Measurements from ENCODE around the gene CPED1. TPM values are rescaled to one million over a fixed set of nuclear protein-coding genes. Genes with fewer than 3 reads are reported as not detected.

The CPED1 gene
- total RNA-seq, 2 donors from 2014 or later: 4.0 to 15.9 TPM

DNA sequence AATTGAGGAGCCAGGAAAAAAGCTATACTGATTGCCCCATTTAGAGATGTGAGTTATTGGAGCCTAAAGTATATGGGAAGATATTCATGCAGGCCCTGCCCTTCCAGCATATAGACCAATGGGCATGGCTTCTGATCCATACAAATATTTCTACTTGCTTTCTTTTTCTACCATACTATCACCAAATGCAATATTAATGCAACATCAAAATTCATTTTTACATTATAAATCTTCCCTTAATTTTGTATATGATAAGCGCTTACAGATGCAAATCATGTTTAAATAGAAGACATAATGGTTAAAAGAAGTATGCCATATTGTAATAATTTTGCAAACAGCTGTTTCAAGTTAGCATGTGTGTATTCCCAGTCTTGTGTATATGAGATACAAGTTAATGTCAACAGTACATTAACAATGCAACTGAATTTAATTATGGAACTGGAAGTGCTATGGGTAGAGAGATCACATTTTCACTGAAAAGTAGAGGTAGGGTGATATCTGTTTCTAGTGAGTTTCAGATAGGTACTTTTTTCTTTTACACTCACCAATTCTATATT lies 315.7 kb downstream of the CPED1 start:
- Histone ChIP-seq H3K27me3 (no peaks in the 10 kb centered on the region), H3K9me3 (no peaks in the 10 kb centered on the region), H3K9ac (ENCODE audit: low read depth in 2 of 2, low read length in 2 of 2) (no peak overlapping the region), H3K36me3 (no peaks in the 10 kb centered on the region), H3K4me1 (no peaks in the 10 kb centered on the region), H3K4me3 (no peak overlapping the region), H3K27ac (no peak overlapping the region)
- no peak for DNase-seq
- intact Hi-C loops (cut with DNase I): no loop called here
- TF ChIP-seq, protein P1, sequence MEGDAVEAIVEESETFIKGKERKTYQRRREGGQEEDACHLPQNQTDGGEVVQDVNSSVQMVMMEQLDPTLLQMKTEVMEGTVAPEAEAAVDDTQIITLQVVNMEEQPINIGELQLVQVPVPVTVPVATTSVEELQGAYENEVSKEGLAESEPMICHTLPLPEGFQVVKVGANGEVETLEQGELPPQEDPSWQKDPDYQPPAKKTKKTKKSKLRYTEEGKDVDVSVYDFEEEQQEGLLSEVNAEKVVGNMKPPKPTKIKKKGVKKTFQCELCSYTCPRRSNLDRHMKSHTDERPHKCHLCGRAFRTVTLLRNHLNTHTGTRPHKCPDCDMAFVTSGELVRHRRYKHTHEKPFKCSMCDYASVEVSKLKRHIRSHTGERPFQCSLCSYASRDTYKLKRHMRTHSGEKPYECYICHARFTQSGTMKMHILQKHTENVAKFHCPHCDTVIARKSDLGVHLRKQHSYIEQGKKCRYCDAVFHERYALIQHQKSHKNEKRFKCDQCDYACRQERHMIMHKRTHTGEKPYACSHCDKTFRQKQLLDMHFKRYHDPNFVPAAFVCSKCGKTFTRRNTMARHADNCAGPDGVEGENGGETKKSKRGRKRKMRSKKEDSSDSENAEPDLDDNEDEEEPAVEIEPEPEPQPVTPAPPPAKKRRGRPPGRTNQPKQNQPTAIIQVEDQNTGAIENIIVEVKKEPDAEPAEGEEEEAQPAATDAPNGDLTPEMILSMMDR (IDR thresholded peaks at IDR 0.05): no peak

DNA sequence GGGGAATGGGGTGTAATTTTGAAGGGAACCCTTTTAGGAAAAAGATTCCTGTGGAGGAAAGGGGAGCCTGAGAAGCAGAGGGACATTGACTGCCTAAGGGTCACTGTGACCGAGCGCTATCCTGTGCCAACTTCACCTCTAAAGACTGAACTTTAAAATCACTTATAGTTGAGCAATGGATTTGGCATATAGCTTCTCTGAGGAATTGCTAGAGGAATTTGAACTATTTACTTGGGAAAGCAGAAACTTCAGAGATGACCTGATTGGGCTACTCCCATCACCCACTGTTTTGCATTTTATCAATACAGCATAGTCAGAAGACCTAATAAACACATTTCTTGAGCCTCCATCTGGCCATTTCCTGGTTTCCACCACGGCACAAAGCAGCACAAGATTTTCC lies 316.6 kb downstream of the CPED1 start:
- no peak overlapping the region for H3K9ac ChIP-seq (ENCODE audit: low read depth in 2 of 2, low read length in 2 of 2)
- no peaks in the 10 kb centered on the region for H3K4me1 ChIP-seq
- TF ChIP-seq, protein P1 (IDR thresholded peaks at IDR 0.05): no peak
- H3K27ac ChIP-seq: no peak overlapping the region
- intact Hi-C loops (cut with DNase I): no loop called here
- H3K36me3 ChIP-seq: no peaks in the 10 kb centered on the region
- H3K4me3 ChIP-seq: no peak overlapping the region
- DNase-seq: no peak
- H3K27me3 ChIP-seq: no peaks in the 10 kb centered on the region
- H3K9me3 ChIP-seq: no peaks in the 10 kb centered on the region

DNA sequence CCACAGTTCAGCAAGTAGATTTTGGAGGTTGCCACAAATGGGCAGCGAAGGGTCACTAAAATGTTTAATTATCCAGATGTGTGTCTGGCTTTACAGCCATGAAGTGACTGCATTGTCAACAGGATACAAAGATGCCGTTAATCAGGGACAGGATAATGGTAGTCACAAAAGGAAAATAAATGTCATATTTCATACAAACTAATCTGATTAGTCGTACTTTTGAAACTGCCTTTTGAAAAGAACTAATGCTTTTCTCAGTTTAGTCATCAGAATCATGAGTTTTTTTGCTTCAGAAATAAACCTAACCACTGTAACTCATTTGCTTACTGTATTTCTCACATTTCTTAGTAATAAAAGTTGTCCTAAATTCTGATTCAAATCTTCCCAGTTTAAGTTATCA lies 318.1 kb downstream of the CPED1 start:
- no peak for DNase-seq
- intact Hi-C loops (cut with DNase I): no loop called here
- Histone ChIP-seq H3K36me3 (no peaks in the 10 kb centered on the region), H3K4me1 (no peaks in the 10 kb centered on the region), H3K9ac (ENCODE audit: low read depth in 2 of 2, low read length in 2 of 2) (no peak overlapping the region), H3K27ac (no peak overlapping the region), H3K27me3 (no peaks in the 10 kb centered on the region), H3K9me3 (no peaks in the 10 kb centered on the region), H3K4me3 (no peak overlapping the region)
- TF ChIP-seq, protein P1 (IDR thresholded peaks at IDR 0.05): no peak

DNA sequence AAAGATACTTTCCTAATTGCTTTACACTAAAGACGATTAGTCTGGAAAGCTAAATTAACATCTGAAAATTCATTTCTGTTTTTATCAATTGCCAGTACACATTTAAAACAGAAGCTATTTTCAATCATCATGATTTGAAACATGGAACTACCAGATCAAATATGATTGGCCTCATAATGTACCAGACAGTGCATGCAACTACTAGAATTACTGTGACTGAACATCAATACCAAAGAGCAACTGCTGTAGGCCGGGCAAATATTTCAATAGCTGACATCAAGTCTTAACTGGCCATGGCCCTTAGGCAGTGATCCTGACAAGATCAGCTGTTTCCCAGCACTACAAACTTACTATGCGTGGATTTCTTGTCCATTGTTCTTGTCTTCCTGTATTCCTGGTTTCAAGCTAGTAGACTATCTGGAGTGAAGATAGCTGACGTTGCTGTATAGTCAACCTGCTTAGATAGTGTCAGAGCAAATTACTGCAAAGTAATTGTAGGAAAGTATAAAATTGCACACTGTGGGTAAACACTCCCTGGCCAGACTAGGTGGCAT lies 318.6 kb downstream of the CPED1 start:
- no peak overlapping the region for H3K27ac ChIP-seq
- H3K4me1 ChIP-seq: no peaks in the 10 kb centered on the region
- TF ChIP-seq, protein P1 (IDR thresholded peaks at IDR 0.05): no peak
- H3K9ac ChIP-seq (ENCODE audit: low read depth in 2 of 2, low read length in 2 of 2): no peak overlapping the region
- intact Hi-C loops (cut with DNase I): no loop called here
- no peak for DNase-seq
- no peaks in the 10 kb centered on the region for H3K9me3 ChIP-seq
- H3K36me3 ChIP-seq: no peaks in the 10 kb centered on the region
- H3K4me3 ChIP-seq: no peak overlapping the region
- no peaks in the 10 kb centered on the region for H3K27me3 ChIP-seq

DNA sequence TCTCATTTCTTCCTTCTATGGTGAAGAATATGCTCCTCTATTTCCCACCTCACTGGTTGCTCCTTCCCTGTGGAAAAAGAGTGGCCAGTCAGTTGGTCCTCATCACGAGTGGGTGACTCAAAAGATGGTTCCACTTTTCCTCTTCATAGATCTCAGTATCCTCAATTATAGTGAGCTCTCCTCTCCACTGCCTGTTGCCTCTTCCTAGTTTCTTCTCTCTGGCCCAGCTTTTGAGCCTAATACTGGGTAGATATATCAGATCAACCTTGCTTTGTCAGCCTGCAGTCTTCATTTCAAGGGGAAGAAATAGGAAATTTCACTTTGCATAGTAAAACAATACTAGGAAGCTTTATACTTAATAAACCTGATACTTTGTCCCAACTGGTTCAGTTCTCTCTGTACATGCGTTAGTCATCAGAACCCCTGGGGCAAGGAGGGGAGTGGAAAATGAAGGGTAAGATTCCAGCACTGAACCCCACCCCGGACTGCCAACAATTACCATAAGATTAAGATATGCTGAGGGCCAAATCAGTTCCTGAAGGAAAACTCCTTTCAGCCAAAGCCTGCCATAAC lies 324.8 kb downstream of the CPED1 start:
- TF ChIP-seq, protein P1 (IDR thresholded peaks at IDR 0.05): no peak
- Histone ChIP-seq H3K9me3 (no peaks in the 10 kb centered on the region), H3K4me3 (no peak overlapping the region), H3K27ac (peak overlapping the region; percentile 30), H3K9ac (ENCODE audit: low read depth in 2 of 2, low read length in 2 of 2) (peak overlapping the region in 1 of 2 donors; percentile 28), H3K36me3 (no peaks in the 10 kb centered on the region), H3K4me1 (peaks cover 5% of the 10 kb centered on the region), H3K27me3 (no peaks in the 10 kb centered on the region)
- DNase-seq: peak; percentile 22
- intact Hi-C loops (cut with DNase I): no loop called here

Measured in colonic mucosa (tissue), 4 donors.